Activated CD4-positive, alpha-beta memory T cell treated with anti-CD3 and anti-CD28 coated beads, Interleukin-2, amount 10 ng/mL, durations not matched to agents 7 days and 5 days (primary cell): ENCODE measurements around the gene DNER. TPM values are rescaled to one million over a fixed set of nuclear protein-coding genes. Genes with fewer than 3 reads are reported as not detected.

Source experiments
- CTCF ChIA-PET: fragments of 350-600 bp; sonication (Branson Sonifier 250); formaldehyde crosslinking; loops from one replicate; lab custom pipeline; 2021; ENCODE audit warnings: antibody characterized with exemption, inconsistent platforms; lab: Charles Lee
- POLR2A ChIA-PET: fragments of 350-600 bp; sonication (Branson Sonifier 250); formaldehyde crosslinking; loops from one replicate; lab custom pipeline; 2021; ENCODE audit warnings: antibody characterized with exemption; lab: Charles Lee
- DNase-seq: peaks from one replicate; pipeline ENCODE4 v3.0.0-alpha.2; 2020
- H3K27ac Mint-ChIP-seq: one replicate; pipeline ENCODE4 v1.8.0; 2021; ENCODE audit warnings: mild to moderate bottlenecking, mixed read lengths
- H3K27me3 Mint-ChIP-seq: one replicate; pipeline ENCODE4 v1.8.0; 2021; ENCODE audit warnings: mixed read lengths
- H3K36me3 Mint-ChIP-seq: one replicate; pipeline ENCODE4 v1.8.0; 2021; ENCODE audit warnings: low read depth, mixed read lengths
- H3K4me1 Mint-ChIP-seq: one replicate; pipeline ENCODE4 v1.8.0; 2021; ENCODE audit warnings: mixed read lengths
- H3K4me3 Mint-ChIP-seq: one replicate; pipeline ENCODE4 v1.8.0; 2021; ENCODE audit warnings: mild to moderate bottlenecking, mixed read lengths
- H3K9me3 Mint-ChIP-seq: one replicate; pipeline ENCODE4 v1.8.0; 2021; ENCODE audit warnings: mixed read lengths
- total RNA-seq, 2 experiments: library from RNA; stranded (reverse); gene quantifications; one replicate each; pipeline ENCODE4 v1.2.3, GENCODE V29; 2021

The DNER gene
- total RNA-seq, 2 experiments from 2014 or later = not detected

DNA sequence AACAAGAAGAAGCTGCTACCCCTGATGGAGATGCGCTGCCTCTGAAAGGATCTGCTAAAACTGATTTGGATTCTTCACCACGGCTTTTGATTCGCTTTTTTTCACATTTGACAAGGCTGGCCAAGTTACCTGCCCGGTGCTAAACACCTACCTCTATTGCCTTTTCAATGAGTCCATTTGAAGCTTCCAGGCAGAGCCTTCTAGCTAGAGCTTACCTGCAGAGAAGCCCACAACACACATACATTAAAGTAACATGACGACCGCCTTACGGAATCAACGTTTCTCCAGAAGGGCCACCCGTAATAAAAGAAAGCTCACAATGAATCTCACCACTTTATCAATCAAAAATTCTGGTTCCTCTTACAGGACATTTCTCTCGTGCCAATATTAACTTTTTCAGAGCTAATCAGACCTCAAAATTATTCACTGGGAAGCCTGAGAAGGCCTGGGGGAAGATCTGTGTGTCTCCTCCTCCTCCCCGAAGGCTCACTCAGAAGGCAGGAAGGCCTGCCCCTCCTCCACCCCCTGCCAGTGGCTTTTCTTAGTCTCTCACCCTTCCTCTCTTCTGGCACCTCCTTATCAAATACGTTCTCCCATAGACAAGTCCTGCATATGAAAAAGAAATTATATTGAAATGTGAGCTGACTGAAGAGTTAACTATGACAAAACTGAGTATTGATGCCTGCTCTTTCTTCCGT, 171.0 kb downstream of the DNER start:
- ChIA-PET CTCF (no interaction called here), POLR2A (no interaction called here)
- H3K27me3 Mint-ChIP-seq = no peaks in the 10 kb centered on the region
- H3K9me3 Mint-ChIP-seq = no peaks in the 10 kb centered on the region
- DNase-seq = no peak
- no peaks in the 10 kb centered on the region for H3K4me1 Mint-ChIP-seq
- no peak overlapping the region for H3K27ac Mint-ChIP-seq
- H3K4me3 Mint-ChIP-seq = no peak overlapping the region
- H3K36me3 Mint-ChIP-seq = no peaks in the 10 kb centered on the region

DNA sequence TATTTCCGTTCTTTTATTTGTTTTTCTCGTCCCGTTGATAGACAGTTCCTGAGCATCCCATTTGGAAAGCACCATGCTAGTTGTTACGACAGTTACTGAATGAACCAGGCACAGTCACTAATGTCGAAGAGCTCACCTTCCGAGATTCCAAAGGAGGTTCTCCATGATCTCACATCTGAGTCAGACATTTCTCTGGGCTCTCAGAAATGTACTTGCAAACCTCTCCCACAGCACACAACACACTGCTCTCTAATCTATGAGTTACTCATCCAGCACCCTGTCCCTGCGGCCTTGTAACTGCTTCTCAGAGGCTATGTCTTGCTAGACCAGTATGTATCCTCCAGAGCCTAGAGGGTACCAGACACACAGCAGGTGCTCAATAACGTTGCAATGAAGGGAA, 174.7 kb downstream of the DNER start:
- POLR2A ChIA-PET = no interaction called here

DNA sequence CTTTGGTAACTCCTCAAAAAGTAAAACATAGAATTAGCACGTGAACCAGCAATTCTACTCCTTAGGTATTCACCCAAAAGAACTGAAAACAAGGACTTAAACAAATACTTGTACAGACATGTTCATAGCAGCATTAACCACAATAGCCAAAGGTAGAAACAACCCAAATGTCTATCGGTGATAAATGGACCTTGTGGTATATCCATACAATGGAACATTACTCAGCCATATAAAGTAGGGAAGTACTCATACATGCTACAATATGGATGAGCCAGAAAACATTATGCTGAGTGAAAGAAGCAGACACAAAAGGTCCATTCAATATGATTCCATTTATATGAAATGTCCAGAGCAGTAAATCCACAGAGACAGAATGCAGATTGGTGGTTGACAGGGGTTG, 182.8 kb downstream of the DNER start:
- POLR2A ChIA-PET = no interaction called here
- H3K9me3 Mint-ChIP-seq = no peaks in the 10 kb centered on the region
- H3K4me1 Mint-ChIP-seq = no peaks in the 10 kb centered on the region
- no peaks in the 10 kb centered on the region for H3K36me3 Mint-ChIP-seq
- H3K27me3 Mint-ChIP-seq = no peaks in the 10 kb centered on the region
- CTCF ChIA-PET = no interaction called here
- DNase-seq = no peak
- no peak overlapping the region for H3K27ac Mint-ChIP-seq
- no peak overlapping the region for H3K4me3 Mint-ChIP-seq

More for the DNA sequence above, 174.7 kb downstream of the DNER start:
- H3K27ac Mint-ChIP-seq = no peak overlapping the region
- no peaks in the 10 kb centered on the region for H3K4me1 Mint-ChIP-seq
- H3K9me3 Mint-ChIP-seq = no peaks in the 10 kb centered on the region
- no peaks in the 10 kb centered on the region for H3K27me3 Mint-ChIP-seq
- H3K36me3 Mint-ChIP-seq = no peaks in the 10 kb centered on the region
- no peak for DNase-seq
- CTCF ChIA-PET = no interaction called here
- no peak overlapping the region for H3K4me3 Mint-ChIP-seq

DNA sequence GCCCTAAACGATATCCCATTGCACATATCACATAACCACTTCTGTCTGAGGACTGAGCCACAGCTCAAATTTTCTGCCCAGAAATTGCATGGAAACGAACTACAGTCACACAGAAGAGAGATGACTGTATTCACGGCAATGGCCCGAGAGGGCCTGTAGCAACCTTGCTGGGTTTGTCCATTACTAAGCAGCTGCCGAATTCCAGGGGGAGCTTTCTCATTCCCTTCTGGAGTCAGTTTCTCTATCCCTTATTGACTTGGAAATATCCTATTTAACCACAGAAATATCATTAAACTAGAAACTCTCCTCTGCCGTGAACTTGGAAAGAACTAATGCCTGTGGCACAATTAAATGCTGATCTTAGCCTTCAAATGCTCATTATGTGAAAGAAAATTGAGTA, 183.9 kb downstream of the DNER start:
- Mint-ChIP-seq H3K9me3 (no peaks in the 10 kb centered on the region), H3K27me3 (no peaks in the 10 kb centered on the region), H3K27ac (no peak overlapping the region), H3K36me3 (no peaks in the 10 kb centered on the region), H3K4me3 (no peak overlapping the region), H3K4me1 (no peaks in the 10 kb centered on the region)
- CTCF ChIA-PET = no interaction called here
- no peak for DNase-seq
- POLR2A ChIA-PET = no interaction called here

- CTCF ChIA-PET = no interaction called here
- no peaks in the 10 kb centered on the region for H3K27me3 Mint-ChIP-seq
- DNase-seq = no peak
- no peak overlapping the region for H3K4me3 Mint-ChIP-seq
- H3K9me3 Mint-ChIP-seq = no peaks in the 10 kb centered on the region
- POLR2A ChIA-PET = no interaction called here
- H3K4me1 Mint-ChIP-seq = no peaks in the 10 kb centered on the region
- H3K36me3 Mint-ChIP-seq = no peaks in the 10 kb centered on the region
- no peak overlapping the region for H3K27ac Mint-ChIP-seq
Observed at GRCh38 chr2:229528846-229529245, 185.5 kb downstream of the DNER start.

- POLR2A ChIA-PET = no interaction called here
- CTCF ChIA-PET = no interaction called here
- no peaks in the 10 kb centered on the region for H3K27me3 Mint-ChIP-seq
- H3K4me3 Mint-ChIP-seq = no peak overlapping the region
- DNase-seq = no peak
- no peaks in the 10 kb centered on the region for H3K36me3 Mint-ChIP-seq
- H3K27ac Mint-ChIP-seq = no peak overlapping the region
- H3K9me3 Mint-ChIP-seq = no peaks in the 10 kb centered on the region
- H3K4me1 Mint-ChIP-seq = no peaks in the 10 kb centered on the region
Observed at GRCh38 chr2:229526951-229527350, 187.4 kb downstream of the DNER start.

DNA sequence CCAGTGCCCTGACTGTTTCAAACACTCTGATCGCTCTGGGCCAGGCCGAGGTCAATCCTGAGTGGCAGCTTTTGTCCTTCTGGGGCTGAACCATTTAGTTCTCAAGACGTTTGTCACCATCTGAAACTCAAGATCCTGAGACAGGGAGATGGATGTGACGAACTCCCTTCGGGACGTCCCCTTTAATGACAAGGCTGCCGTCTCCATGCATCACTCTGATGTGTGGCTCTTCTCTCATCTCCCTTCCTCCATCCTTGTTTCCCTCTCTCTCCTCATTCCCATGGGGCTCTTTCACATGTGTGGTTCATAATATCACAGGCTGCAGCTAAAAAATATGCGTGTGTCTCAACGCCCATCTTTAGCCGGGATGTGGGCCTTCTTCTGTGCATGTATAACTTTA, 189.6 kb downstream of the DNER start:
- Mint-ChIP-seq H3K27me3 (no peaks in the 10 kb centered on the region), H3K27ac (no peak overlapping the region), H3K36me3 (no peaks in the 10 kb centered on the region), H3K9me3 (no peaks in the 10 kb centered on the region), H3K4me1 (no peaks in the 10 kb centered on the region), H3K4me3 (no peak overlapping the region)
- no peak for DNase-seq
- CTCF ChIA-PET = no interaction called here
- POLR2A ChIA-PET = no interaction called here

DNA sequence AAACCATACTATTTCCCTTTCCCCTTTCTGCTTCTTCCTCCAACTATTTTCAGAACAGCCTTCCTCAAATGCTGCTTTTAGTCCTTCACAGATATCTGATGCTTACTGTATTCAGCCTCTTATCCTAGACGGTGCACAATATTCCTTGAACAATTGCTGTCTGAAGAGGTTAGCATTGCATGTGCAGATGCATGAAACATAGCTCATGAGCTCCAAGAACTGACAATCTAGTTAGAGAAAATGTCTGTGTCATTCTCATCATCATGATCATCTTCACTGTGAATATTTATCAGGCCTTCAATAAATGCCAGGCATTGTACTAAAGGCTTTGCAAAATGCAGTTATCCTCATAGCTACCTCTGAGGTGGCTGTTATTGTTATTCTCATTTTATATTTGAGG, 190.7 kb downstream of the DNER start:
- ChIA-PET POLR2A (no interaction called here), CTCF (no interaction called here)
- H3K4me1 Mint-ChIP-seq = no peaks in the 10 kb centered on the region
- no peaks in the 10 kb centered on the region for H3K27me3 Mint-ChIP-seq
- H3K27ac Mint-ChIP-seq = no peak overlapping the region
- H3K9me3 Mint-ChIP-seq = no peaks in the 10 kb centered on the region
- no peak for DNase-seq
- H3K4me3 Mint-ChIP-seq = no peak overlapping the region
- H3K36me3 Mint-ChIP-seq = no peaks in the 10 kb centered on the region

- ChIA-PET POLR2A (no interaction called here), CTCF (no interaction called here)
- no peak for DNase-seq
- no peak overlapping the region for H3K4me3 Mint-ChIP-seq
- no peaks in the 10 kb centered on the region for H3K27me3 Mint-ChIP-seq
- no peak overlapping the region for H3K27ac Mint-ChIP-seq
- no peaks in the 10 kb centered on the region for H3K9me3 Mint-ChIP-seq
- H3K4me1 Mint-ChIP-seq = no peaks in the 10 kb centered on the region
- H3K36me3 Mint-ChIP-seq = no peaks in the 10 kb centered on the region
Observed at GRCh38 chr2:229521576-229521975, 192.8 kb downstream of the DNER start.

DNA sequence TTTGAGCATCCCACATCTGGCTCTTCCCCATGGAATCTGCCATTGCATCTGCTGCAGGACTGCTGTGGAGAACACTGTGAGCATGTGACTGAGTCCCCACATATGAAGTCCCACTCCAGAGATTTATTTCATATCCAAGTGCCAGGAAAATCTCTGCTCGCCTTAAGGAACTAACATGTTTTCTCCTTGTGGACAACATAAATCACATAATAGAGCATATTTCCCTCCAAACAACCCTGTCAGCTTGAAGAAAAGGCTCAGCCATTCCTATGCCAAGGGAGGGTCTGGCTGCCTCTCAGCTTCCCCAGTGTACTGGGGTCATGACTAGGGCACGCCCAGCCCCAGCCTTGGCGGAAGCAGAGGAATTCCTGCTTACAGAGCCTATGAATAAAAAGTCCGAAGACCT, 193.7 kb downstream of the DNER start:
- Mint-ChIP-seq H3K36me3 (no peaks in the 10 kb centered on the region), H3K4me3 (no peak overlapping the region), H3K27ac (no peak overlapping the region), H3K4me1 (no peaks in the 10 kb centered on the region), H3K27me3 (no peaks in the 10 kb centered on the region), H3K9me3 (no peaks in the 10 kb centered on the region)
- ChIA-PET POLR2A (no interaction called here), CTCF (no interaction called here)
- no peak for DNase-seq

GRCh38 chr2:229519655-229520430, 194.5 kb downstream of the DNER start:
- ChIA-PET CTCF (no interaction called here), POLR2A (no interaction called here)
- no peak overlapping the region for H3K27ac Mint-ChIP-seq
- H3K36me3 Mint-ChIP-seq = no peaks in the 10 kb centered on the region
- no peaks in the 10 kb centered on the region for H3K4me1 Mint-ChIP-seq
- no peak for DNase-seq
- H3K9me3 Mint-ChIP-seq = no peaks in the 10 kb centered on the region
- no peak overlapping the region for H3K4me3 Mint-ChIP-seq
- no peaks in the 10 kb centered on the region for H3K27me3 Mint-ChIP-seq

DNA sequence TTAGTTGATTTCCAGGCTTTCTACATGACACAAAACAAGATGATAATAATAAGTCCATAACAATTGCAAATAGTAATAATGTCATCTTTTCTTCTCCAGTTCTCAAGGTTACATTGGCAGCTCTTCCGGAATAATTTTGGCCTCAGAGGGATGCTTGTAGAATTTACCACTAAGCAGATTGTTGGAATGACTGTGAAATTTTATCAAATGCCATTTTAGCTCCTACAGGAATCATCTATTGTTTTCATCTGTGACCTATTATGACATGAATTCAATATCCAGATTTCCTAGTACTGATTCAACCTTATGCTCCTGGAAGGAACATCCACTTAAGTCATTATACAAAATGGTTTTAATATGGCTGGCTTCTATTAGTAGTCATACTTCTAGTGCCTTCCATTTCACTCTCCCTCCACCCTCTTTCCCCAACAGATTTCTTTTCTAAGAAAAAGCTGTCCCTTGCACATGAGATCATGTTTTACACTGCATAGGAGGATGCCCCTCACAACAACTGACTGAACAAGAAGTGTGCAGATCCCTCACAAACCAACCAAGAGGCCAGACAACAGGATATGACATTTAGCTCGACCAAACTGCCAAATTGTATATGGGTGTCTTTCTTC, 200.0 kb downstream of the DNER start:
- ChIA-PET POLR2A (no interaction called here), CTCF (no interaction called here)
- H3K9me3 Mint-ChIP-seq = no peaks in the 10 kb centered on the region
- DNase-seq = no peak
- H3K36me3 Mint-ChIP-seq = no peaks in the 10 kb centered on the region
- H3K4me1 Mint-ChIP-seq = no peaks in the 10 kb centered on the region
- H3K27ac Mint-ChIP-seq = no peak overlapping the region
- H3K4me3 Mint-ChIP-seq = no peak overlapping the region
- H3K27me3 Mint-ChIP-seq = no peaks in the 10 kb centered on the region

- Mint-ChIP-seq H3K36me3 (no peaks in the 10 kb centered on the region), H3K4me1 (no peaks in the 10 kb centered on the region), H3K27ac (no peak overlapping the region), H3K27me3 (no peaks in the 10 kb centered on the region), H3K4me3 (no peak overlapping the region), H3K9me3 (no peaks in the 10 kb centered on the region)
- CTCF ChIA-PET = no interaction called here
- POLR2A ChIA-PET = no interaction called here
- no peak for DNase-seq
Observed at GRCh38 chr2:229511524-229511923, 202.8 kb downstream of the DNER start.
